H1 (cell line): Measurements from ENCODE around the gene DIRAS2. TPM values are rescaled to one million over a fixed set of nuclear protein-coding genes. Genes with fewer than 3 reads are reported as not detected.

Source experiments
- CTCF ChIA-PET: fragments of 300-600 bp; sonication (Branson Sonifier 250); formaldehyde crosslinking; loops from one replicate; lab custom pipeline; 2021; ENCODE audit not compliant: partially characterized antibody; lab: Charles Lee
- POLR2A ChIA-PET: fragments of 300-600 bp; sonication (Branson Sonifier 250); formaldehyde crosslinking; loops from one replicate; lab custom pipeline; 2021; ENCODE audit warnings: inconsistent platforms; ENCODE audit not compliant: partially characterized antibody; lab: Charles Lee
- DNase-seq, 2 experiments: peaks; one replicate each; pipeline versions ENCODE4 v3.0.0 to v3.0.0-alpha.2; 2010 to 2022; ENCODE audit warnings: low spot score in 2 of 2, low read depth in 1 of 2, mixed read lengths in 1 of 2
- FAIRE-seq: peaks from 2 replicates; lab custom pipeline; 2011; peaks lifted over from hg19 to GRCh38; lab: Jason Lieb, UNC
- H2AFZ ChIP-seq: 2 replicates; pipeline ENCODE4 v1.8.1; 2012; ENCODE audit warnings: low read length, inconsistent platforms
- H2AK5ac ChIP-seq: 2 replicates; pipeline ENCODE4 v1.6.1; 2013; ENCODE audit warnings: low read depth, low read length
- H2BK120ac ChIP-seq: replicated peaks from 2 replicates; pipeline ENCODE3; 2013; ENCODE audit warnings: low read depth, low read length, inconsistent platforms
- H2BK12ac ChIP-seq: 2 replicates; pipeline ENCODE4 v1.6.1; 2013; ENCODE audit warnings: low read depth, low read length
- H2BK15ac ChIP-seq: 2 replicates; pipeline ENCODE4 v1.6.1; 2013; ENCODE audit warnings: low read length
- H2BK20ac ChIP-seq: 2 replicates; pipeline ENCODE4 v1.6.1; 2013; ENCODE audit warnings: low read length
- H2BK5ac ChIP-seq: 2 replicates; pipeline ENCODE4 v1.6.1; 2013; ENCODE audit warnings: low read depth, low read length
- H3K14ac ChIP-seq: 2 replicates; pipeline ENCODE4 v1.6.1; 2013; ENCODE audit warnings: inconsistent platforms; ENCODE audit not compliant: insufficient read length
- H3K18ac ChIP-seq: 2 replicates; pipeline ENCODE4 v1.6.1; 2013; ENCODE audit warnings: low read length; ENCODE audit errors: extremely low read depth
- H3K23ac ChIP-seq: 2 replicates; pipeline ENCODE4 v1.6.1; 2013; ENCODE audit warnings: inconsistent platforms; ENCODE audit not compliant: insufficient read length
- H3K23me2 ChIP-seq: 2 replicates; pipeline ENCODE4 v1.6.1; 2013; ENCODE audit warnings: low read depth, low read length
- H3K27ac ChIP-seq: 2 replicates; pipeline ENCODE4 v1.6.1; 2011; ENCODE audit warnings: low read depth, low read length, inconsistent platforms
- H3K27me3 ChIP-seq, 4 experiments: replicated peaks in 1 of 4; 1 replicate in 1 of 4; 2 replicates in 3 of 4; pipeline versions ENCODE4 v1.6.1 to v1.8.1; 2011 to 2013; ENCODE audit warnings: low read length in 3 of 4, mild to moderate bottlenecking in 3 of 4, inconsistent platforms in 2 of 4, mixed read lengths in 2 of 4, moderate library complexity in 1 of 4; ENCODE audit not compliant: control insufficient read depth in 3 of 4, insufficient read depth in 3 of 4; ENCODE audit errors: extremely low read depth in 1 of 4
- H3K36me3 ChIP-seq, 4 experiments: 2 replicates each; pipeline versions ENCODE4 v1.6.1 to v1.8.1; 2011 to 2013; ENCODE audit warnings: mild to moderate bottlenecking in 4 of 4, low read length in 3 of 4, moderate library complexity in 2 of 4, control low read depth in 1 of 4, inconsistent platforms in 1 of 4; ENCODE audit not compliant: insufficient read depth in 4 of 4, control insufficient read depth in 2 of 4
- H3K4ac ChIP-seq: replicated peaks from 2 replicates; pipeline ENCODE3; 2013; ENCODE audit warnings: low read length, low read depth, mixed read lengths, inconsistent platforms; ENCODE audit not compliant: insufficient read length
- H3K4me1 ChIP-seq, 4 experiments: replicated peaks in 1 of 4; 1 replicate in 1 of 4; 2 replicates in 3 of 4; pipeline versions ENCODE4 v1.6.1 to v1.8.1; 2011 to 2013; ENCODE audit warnings: low read length in 3 of 4, inconsistent platforms in 2 of 4, mixed read lengths in 1 of 4; ENCODE audit not compliant: insufficient read depth in 4 of 4, control insufficient read depth in 3 of 4
- H3K4me2 ChIP-seq, 2 experiments: 2 replicates each; pipeline versions ENCODE4 v1.6.1 to v1.8.1; 2011 to 2013; ENCODE audit warnings: low read depth in 2 of 2, low read length in 2 of 2, control low read depth in 1 of 2, inconsistent platforms in 1 of 2, mild to moderate bottlenecking in 1 of 2; ENCODE audit not compliant: insufficient read depth in 1 of 2
- H3K4me3 ChIP-seq, 4 experiments: fragments of 200-600, 300-600 bp in 1 of 4; sonication (generic), shearing (Covaris generic), sonication (Bioruptor Twin) in 1 of 4; 2 replicates each; pipeline versions ENCODE4 v1.5.1 to v1.8.1; 2011 to 2016; ENCODE audit warnings: low read length in 4 of 4, low read depth in 3 of 4, control low read depth in 2 of 4, inconsistent platforms in 2 of 4, mild to moderate bottlenecking in 2 of 4, mixed read lengths in 1 of 4, moderate library complexity in 1 of 4; ENCODE audit not compliant: insufficient read depth in 2 of 4; ENCODE audit errors: extremely low read depth in 1 of 4
- H3K56ac ChIP-seq: replicated peaks from 2 replicates; pipeline ENCODE3; 2013; ENCODE audit warnings: low read depth, mild to moderate bottlenecking, mixed read lengths, low read length, inconsistent platforms; ENCODE audit not compliant: insufficient read length
- H3K79me1 ChIP-seq: 2 replicates; pipeline ENCODE4 v1.6.1; 2013; ENCODE audit warnings: low read depth, low read length, control low read depth
- H3K79me2 ChIP-seq, 2 experiments: 2 replicates each; pipeline versions ENCODE4 v1.6.1 to v1.8.1; 2012 to 2013; ENCODE audit warnings: low read length in 2 of 2, mild to moderate bottlenecking in 2 of 2, inconsistent platforms in 1 of 2; ENCODE audit not compliant: insufficient read depth in 2 of 2, control insufficient read depth in 1 of 2
- H3K9ac ChIP-seq, 4 experiments: replicated peaks in 1 of 4; 1 replicate in 1 of 4; 2 replicates in 3 of 4; pipeline versions ENCODE4 v1.6.1 to v1.8.1; 2011 to 2013; ENCODE audit warnings: low read depth in 3 of 4, low read length in 3 of 4, control low read depth in 2 of 4, mild to moderate bottlenecking in 2 of 4, moderate library complexity in 2 of 4, inconsistent platforms in 1 of 4; ENCODE audit errors: extremely low read depth in 1 of 4
- H3K9me3 ChIP-seq, 2 experiments: 2 replicates each; pipeline versions ENCODE4 v1.6.1 to v1.8.1; 2012 to 2013; ENCODE audit warnings: mild to moderate bottlenecking in 2 of 2, moderate library complexity in 2 of 2, control low read depth in 1 of 2, inconsistent platforms in 1 of 2, low read depth in 1 of 2, low read length in 1 of 2, mixed read lengths in 1 of 2; ENCODE audit not compliant: insufficient read depth in 2 of 2
- H4K20me1 ChIP-seq, 2 experiments: replicated peaks in 1 of 2; 2 replicates each; pipeline versions ENCODE3 to v1.8.1; 2011 to 2013; ENCODE audit warnings: inconsistent platforms in 2 of 2, low read length in 2 of 2, mild to moderate bottlenecking in 1 of 2; ENCODE audit not compliant: insufficient read depth in 2 of 2, control insufficient read depth in 1 of 2
- H4K5ac ChIP-seq: 2 replicates; pipeline ENCODE4 v1.6.1; 2013; ENCODE audit warnings: low read length, low read depth, mixed read lengths, inconsistent platforms; ENCODE audit not compliant: insufficient read length
- H4K8ac ChIP-seq: 2 replicates; pipeline ENCODE4 v1.8.0; 2013; ENCODE audit warnings: mild to moderate bottlenecking, moderate library complexity, low read length, inconsistent platforms; ENCODE audit not compliant: insufficient read depth; ENCODE audit errors: extremely low read depth
- H4K91ac ChIP-seq: replicated peaks from 2 replicates; pipeline ENCODE3; 2013; ENCODE audit warnings: low read length, mixed read lengths, inconsistent platforms; ENCODE audit not compliant: insufficient read length
- FOSL1 ChIP-seq: IDR thresholded peaks from 2 replicates; pipeline ENCODE4 v1.6.1; 2011; ENCODE audit warnings: mild to moderate bottlenecking, low read depth, low read length, moderate library complexity; ENCODE audit not compliant: insufficient read depth
- NRF1 ChIP-seq: IDR thresholded peaks from 2 replicates; pipeline ENCODE4 v1.6.1; 2011; ENCODE audit warnings: mild to moderate bottlenecking, low read depth, low read length, improper control_type of control experiment
- POU5F1 ChIP-seq: IDR thresholded peaks from 2 replicates; pipeline ENCODE4 v1.6.1; 2011; ENCODE audit warnings: low read depth, mild to moderate bottlenecking, low read length, moderate library complexity
- WGBS, 2 experiments: shearing (Covaris generic) in 1 of 2; methylation state at CpG; one replicate each; pipeline versions ENCODE4 v1.1.6 to v1.1.7; 2013 to 2015; ENCODE audit warnings: low lambda C conversion rate in 2 of 2, mixed read lengths in 2 of 2, inconsistent platforms in 1 of 2, low coverage in 1 of 2, missing lambda C conversion rate in 1 of 2; ENCODE audit not compliant: insufficient replicate concordance in 2 of 2, insufficient coverage in 1 of 2, insufficient read length in 1 of 2; ENCODE audit errors: extremely low coverage in 1 of 2, missing lambda C conversion rate in 1 of 2; 5-methylcytosine and 5-hydroxymethylcytosine counted together
- polyA plus RNA-seq, 7 experiments: library from polyadenylated mRNA; depleted of rRNA in 3 of 7; stranded (reverse) in 5 of 7; unstranded in 2 of 7; fragments of >200 nt in 5 of 7; fragments of 200-250 nt in 2 of 7; gene quantifications; 1 replicate in 5 of 7; 2 replicates in 1 of 7; 4 replicates in 1 of 7; pipeline versions ENCODE4 v1.2.1 to v1.2.3, GENCODE V29; 2011 to 2013; ENCODE audit warnings: missing spikeins in 2 of 7, mixed read lengths in 2 of 7
- total RNA-seq: library from RNA; stranded (reverse); fragmentation: NEBNext Ultra II Directional; extraction: Animal tissue kit (Norgen Biotek cat#: 25700); gene quantifications from 2 replicates; pipeline ENCODE4 v1.2.1, GENCODE V29; 2021

Gene DIRAS2
- total and polyA plus RNA-seq, 2 of the 8 experiments (the other 6 are each of a cell fraction or from before 2014, with no cell fraction given) = 0.06 to 0.15 TPM

DNA sequence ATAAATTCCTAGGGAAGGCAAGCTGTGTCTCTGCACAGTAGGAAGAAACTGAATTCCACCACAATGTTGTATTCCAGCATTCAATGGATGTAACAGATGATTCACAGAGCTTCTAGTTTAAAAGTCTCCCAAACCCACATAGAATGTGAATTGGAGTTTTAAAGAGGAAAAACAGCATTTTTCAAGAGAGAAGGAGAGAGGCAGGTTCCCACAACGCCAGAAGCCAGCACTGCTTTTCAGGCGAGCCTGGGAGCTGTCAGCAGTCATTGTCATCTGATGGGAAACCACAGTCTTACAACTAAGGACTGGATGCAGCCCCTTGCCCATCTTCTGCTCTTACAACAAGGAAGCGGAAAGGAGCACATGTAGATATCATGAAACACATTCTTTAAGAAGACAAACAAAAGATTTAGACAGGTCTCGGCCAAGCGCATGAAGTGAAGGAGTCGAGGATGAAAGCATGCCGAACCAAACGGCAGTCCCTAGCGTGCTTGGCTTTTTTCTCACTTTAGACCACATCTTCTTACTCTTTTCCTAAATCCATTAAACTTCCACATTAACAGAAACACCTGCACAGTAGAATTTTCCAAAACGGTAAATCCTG is 638 bp downstream of the DIRAS2 start:
- H4K8ac ChIP-seq = no peak overlapping the region
- H2BK15ac ChIP-seq = no peak overlapping the region
- H2AK5ac ChIP-seq = no peak overlapping the region
- H4K5ac ChIP-seq = no peak overlapping the region
- no peaks in the 10 kb centered on the region for H3K79me1 ChIP-seq
- H2BK20ac ChIP-seq = no peak overlapping the region
- H2AFZ ChIP-seq = no peak overlapping the region
- no peak overlapping the region for H3K9ac ChIP-seq
- H2BK5ac ChIP-seq = no peak overlapping the region
- DNase-seq = peak in 1 of 2 experiments; percentile 49
- H3K23ac ChIP-seq = no peak overlapping the region
- peaks cover 9% of the 10 kb centered on the region for H3K23me2 ChIP-seq
- H3K36me3 ChIP-seq = no peaks in the 10 kb centered on the region
- TF ChIP-seq NRF1 (no peak), POU5F1 (no peak), FOSL1 (no peak)
- H3K4me1 ChIP-seq = peaks cover 0 to 3% (median 2%) of the 10 kb centered on the region in 4 experiments; a peak in 1 of 7 replicates
- H3K27ac ChIP-seq = no peak overlapping the region
- no peak overlapping the region for H3K18ac ChIP-seq
- peak overlapping the region in 2 of 4 experiments; percentile 22 to 65; a peak in 5 of 8 replicates for H3K4me3 ChIP-seq
- ChIA-PET CTCF (interaction anchor here (0.5 to 1.2 kb wide), 4 partner anchors 17 to 297 kb away, joined by 3 read pairs; no protein-coding TSS in a partner anchor), POLR2A (interaction anchor here (0.9 to 1.0 kb wide), 2 partner anchors 27 to 28 kb away, joined by 4 to 5 read pairs; no protein-coding TSS in a partner anchor)
- no peak overlapping the region for H3K56ac ChIP-seq
- no peaks in the 10 kb centered on the region for H3K79me2 ChIP-seq
- H4K91ac ChIP-seq = no peak overlapping the region
- H3K4me2 ChIP-seq = peak overlapping the region; percentile 55 to 89
- FAIRE-seq = no peak
- no peak overlapping the region for H3K14ac ChIP-seq
- 31% methylated on average over 10 of the region's 10 CpGs; no CpG with 5 or more reads in 1 of the 2 experiments for WGBS, 2 experiments
- no peaks in the 10 kb centered on the region for H4K20me1 ChIP-seq
- H2BK120ac ChIP-seq = no peak overlapping the region
- peaks cover 0 to 9% (median 7%) of the 10 kb centered on the region in 4 experiments; a peak in 4 of 7 replicates for H3K27me3 ChIP-seq
- H3K9me3 ChIP-seq = no peaks in the 10 kb centered on the region
- H2BK12ac ChIP-seq = no peak overlapping the region
- H3K4ac ChIP-seq = no peak overlapping the region
